Measurements from ENCODE around the gene CABLES2. TPM values are rescaled to one million over a fixed set of nuclear protein-coding genes. Genes with fewer than 3 reads are reported as not detected.

The CABLES2 gene
- total and polyA plus RNA-seq, 2 of the 4 experiments (the other 2 are of a cell fraction), result 1.4 to 5.1 TPM

GRCh38 chr20:62402456-62403150 lies 4.5 kb downstream of the CABLES2 start:
- no peak overlapping the region for H2BK5ac ChIP-seq (ENCODE audit: low read depth, low read length, poor library complexity, severe bottlenecking)
- H3K4ac ChIP-seq (ENCODE audit: low read depth, low read length), result no peak overlapping the region
- TF ChIP-seq RFX5 (IDR thresholded peaks at IDR 0.05; ENCODE audit: low read depth, low read length) (no peak), MXI1 (IDR thresholded peaks at IDR 0.05; ENCODE audit: borderline replicate concordance, low read depth, low read length) (no peak), CEBPB (IDR thresholded peaks at IDR 0.05; ENCODE audit: low read depth, low read length) (no peak), SMC3 (IDR thresholded peaks at IDR 0.05; ENCODE audit: low read depth, low read length) (no peak), ELK1 (IDR thresholded peaks at IDR 0.05; ENCODE audit: borderline replicate concordance, low read depth, low read length) (no peak), MAZ (IDR thresholded peaks at IDR 0.05; ENCODE audit: borderline replicate concordance, low read depth, low read length) (no peak), FOS (IDR thresholded peaks at IDR 0.05; ENCODE audit: low read depth, low read length) (no peak), CHD1 (IDR thresholded peaks at IDR 0.05; ENCODE audit: low read depth, low read length) (no peak), POLR2A (IDR thresholded peaks at IDR 0.05; ENCODE audit: low read depth, low read length) (no peak), CTCF (conservative IDR thresholded peaks at IDR 0.05; ENCODE audit: low read depth, low read length) (no peak), RAD21 (IDR thresholded peaks at IDR 0.05; ENCODE audit: low read length) (no peak), NFE2L2 (IDR thresholded peaks at IDR 0.05; ENCODE audit: low read depth, low read length) (no peak), BHLHE40 (IDR thresholded peaks at IDR 0.05; ENCODE audit: low read depth, low read length) (no peak), RCOR1 (IDR thresholded peaks at IDR 0.05; ENCODE audit: insufficient replicate concordance, low read length) (no peak), USF2 (IDR thresholded peaks at IDR 0.05; ENCODE audit: low read depth, low read length) (no peak), MAFK (IDR thresholded peaks at IDR 0.05; ENCODE audit: low read depth, low read length) (no peak)
- H3K14ac ChIP-seq (replicated peaks; ENCODE audit: low read depth, low read length), result no peak overlapping the region
- H4K5ac ChIP-seq (ENCODE audit: low read depth, low read length), result no peak overlapping the region
- POLR2A ChIA-PET (ENCODE audit: unreplicated experiment), result no interaction called here
- in situ Hi-C loops (cut with MboI; ENCODE audit: low sequenced_read_pairs), result no loop called here
- H3K9me1 ChIP-seq (ENCODE audit: insufficient read depth, low read length), result no peaks in the 10 kb centered on the region
- H2BK20ac ChIP-seq (ENCODE audit: low read depth, low read length), result no peak overlapping the region
- H3K9me3 ChIP-seq (ENCODE audit: control insufficient read depth, insufficient read depth, low read length), result no peaks in the 10 kb centered on the region
- intact Hi-C loops (cut with micrococcal nuclease), result no loop called here
- H3K18ac ChIP-seq (ENCODE audit: low read depth, low read length), result no peak overlapping the region
- no peak overlapping the region for H2AFZ ChIP-seq (replicated peaks; ENCODE audit: low read length, poor library complexity)
- H4K91ac ChIP-seq (ENCODE audit: insufficient read depth, low read depth, low read length), result no peak overlapping the region
- no peak for ATAC-seq (ENCODE audit: low read depth)
- H3K27me3 ChIP-seq (ENCODE audit: control insufficient read depth, insufficient read depth, low read length), result no peaks in the 10 kb centered on the region
- no peak overlapping the region for H3K9ac ChIP-seq (ENCODE audit: low read depth, low read length)
- peaks cover 9% of the 10 kb centered on the region; the same call in 1 of the 2 replicates for H4K20me1 ChIP-seq (ENCODE audit: insufficient read depth, low read length)
- no peak for DNase-seq
- H4K8ac ChIP-seq (ENCODE audit: low read depth in 2 of 2, low read length in 2 of 2), result no peak overlapping the region
- H3K56ac ChIP-seq (ENCODE audit: extremely low read depth, insufficient read depth, low read length), result no peak overlapping the region
- H3K36me3 ChIP-seq (ENCODE audit: control insufficient read depth, insufficient read depth, low read length), result peaks cover 3% of the 10 kb centered on the region
- peaks cover 6% of the 10 kb centered on the region; the same call in 1 of the 2 replicates for H3K4me1 ChIP-seq (ENCODE audit: control insufficient read depth, insufficient read depth, low read length)
- H3K23ac ChIP-seq (ENCODE audit: low read depth, low read length), result no peak overlapping the region
- no peak overlapping the region for H3K4me2 ChIP-seq (ENCODE audit: low read depth, low read length)
- 93% methylated on average over 3 of the region's 23 CpGs; no CpG with 5 or more reads in 1 of the 2 experiments for WGBS, 2 experiments (ENCODE audit: extremely low coverage in 2 of 2, insufficient read length in 1 of 2)
- H2BK15ac ChIP-seq (ENCODE audit: low read depth, low read length), result no peak overlapping the region
- CTCF ChIA-PET, result no interaction called here
- H3K79me1 ChIP-seq (ENCODE audit: low read depth in 1 of 2, low read length in 2 of 2), result peaks cover 10 to 22% of the 10 kb centered on the region in 2 experiments; a peak in 3 of 4 replicates
- H3K4me3 ChIP-seq (ENCODE audit: insufficient read depth, low read depth, low read length), result no peak overlapping the region
- no peak overlapping the region for H2AK5ac ChIP-seq (ENCODE audit: low read depth, low read length)
- dilution Hi-C loops (cut with HindIII; ENCODE audit: low sequenced_read_pairs, unreplicated experiment), result no loop called here
- BruUV-seq (replicated peaks), result no TSS peak
- H2AK9ac ChIP-seq (replicated peaks; ENCODE audit: low read depth, low read length, poor library complexity), result no peak overlapping the region
- no peak overlapping the region for H3K27ac ChIP-seq (ENCODE audit: insufficient read depth, low read length)
- H2BK120ac ChIP-seq (ENCODE audit: low read depth, low read length), result no peak overlapping the region

Data from IMR-90 (cell line).